Left kidney (tissue), 2 donors: Measurements from ENCODE around the gene CDC45. TPM values are rescaled to one million over a fixed set of nuclear protein-coding genes. Genes with fewer than 3 reads are reported as not detected.

ENCODE experiments used
- DNase-seq: peaks from one replicate; pipeline ENCODE4 v3.0.0-alpha.2; 2013
- polyA plus RNA-seq: library from polyadenylated mRNA; unstranded; fragments of 120-200 nt; gene quantifications from one replicate; pipeline ENCODE4 v1.2.1, GENCODE V29; 2013; ENCODE audit not compliant: insufficient read length

Gene CDC45
- polyA plus RNA-seq, 1 donor = 25.2 TPM

DNA sequence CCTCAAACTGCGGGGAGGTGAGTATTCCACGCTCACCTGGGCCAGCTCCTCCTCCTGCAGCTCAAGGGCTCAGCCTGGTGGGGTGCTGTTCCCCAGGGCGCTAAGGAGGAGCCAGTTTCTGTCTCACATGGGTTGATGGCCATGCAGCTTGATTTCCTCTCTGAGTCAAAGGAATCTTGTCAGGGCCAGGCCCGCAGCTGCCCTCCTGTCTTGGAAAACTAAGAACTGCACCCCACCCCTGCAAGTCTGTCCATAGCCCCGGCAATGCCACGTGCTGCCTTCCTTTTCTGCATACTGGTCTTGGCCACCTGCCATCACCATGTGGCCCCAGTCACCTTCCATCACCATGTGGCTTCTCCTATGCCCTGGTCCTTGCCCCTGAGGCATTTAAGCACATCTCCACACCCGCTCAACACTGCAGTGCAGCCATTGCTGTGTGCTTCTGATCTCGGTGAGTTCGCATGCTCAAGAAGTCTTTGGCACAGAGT, 79.6 kb downstream of the CDC45 start:
- DNase-seq = no peak

DNA sequence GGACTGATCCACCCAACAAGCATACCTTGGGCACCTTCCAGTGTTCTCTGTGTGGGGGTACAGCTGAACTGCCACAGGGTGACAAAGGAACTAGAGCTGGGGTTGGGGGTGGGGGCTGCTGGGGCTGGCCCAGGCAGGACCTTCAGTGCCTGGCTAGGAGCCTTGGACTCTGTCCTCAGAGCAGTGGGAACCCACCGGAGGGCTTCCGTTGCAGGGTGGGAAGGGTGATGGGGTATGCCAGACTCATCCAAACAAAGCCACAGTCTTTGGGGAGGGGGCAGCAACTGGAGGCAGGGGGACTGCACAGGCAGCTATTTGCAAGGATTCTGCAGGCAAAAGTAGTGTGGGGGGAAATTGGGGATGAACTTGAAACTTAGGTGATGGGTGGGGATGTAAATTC, 80.2 kb downstream of the CDC45 start:
- DNase-seq = no peak

DNA sequence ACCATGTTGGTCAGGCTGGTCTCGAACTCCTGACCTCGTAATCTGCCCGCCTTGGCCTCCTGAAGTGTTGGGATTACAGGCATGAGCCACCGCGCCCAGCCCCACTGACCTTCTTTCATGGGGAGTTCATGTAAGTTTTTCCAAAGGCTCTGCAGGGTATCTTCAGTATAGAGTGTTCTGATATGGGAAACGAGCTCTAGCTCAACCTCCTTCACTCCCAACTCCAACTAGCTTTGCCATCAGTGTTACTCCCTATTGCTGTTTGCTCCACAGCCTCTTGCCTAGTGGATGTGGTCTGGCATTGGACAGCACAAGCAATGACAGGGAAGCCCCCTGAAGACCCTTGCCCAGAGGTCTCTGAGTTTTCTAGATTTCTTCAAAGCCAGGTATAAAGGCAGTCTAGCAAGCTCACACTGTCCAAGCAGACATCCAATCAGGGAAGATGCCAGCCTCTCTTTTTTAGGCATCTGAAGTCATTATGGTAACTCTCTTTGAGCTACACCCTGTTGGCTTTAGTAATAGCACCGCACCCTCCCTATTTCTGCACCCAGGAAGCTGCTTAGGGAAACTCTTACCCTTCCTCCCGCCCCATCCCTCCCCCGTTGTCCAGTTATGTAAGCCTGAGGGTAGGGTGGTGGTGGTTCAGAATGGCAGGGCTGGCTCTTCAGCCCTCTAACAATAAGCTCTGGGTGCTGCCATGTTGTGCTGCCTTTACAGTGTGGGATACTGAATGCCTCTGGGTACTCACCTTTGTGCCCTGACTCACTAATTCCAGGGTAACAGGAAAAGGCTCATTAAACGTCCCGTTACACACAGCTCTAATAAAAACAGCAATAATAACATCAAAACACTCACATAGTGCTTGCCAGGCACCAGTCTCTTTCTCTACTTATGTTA, 85.9 kb downstream of the CDC45 start:
- no peak for DNase-seq

DNA sequence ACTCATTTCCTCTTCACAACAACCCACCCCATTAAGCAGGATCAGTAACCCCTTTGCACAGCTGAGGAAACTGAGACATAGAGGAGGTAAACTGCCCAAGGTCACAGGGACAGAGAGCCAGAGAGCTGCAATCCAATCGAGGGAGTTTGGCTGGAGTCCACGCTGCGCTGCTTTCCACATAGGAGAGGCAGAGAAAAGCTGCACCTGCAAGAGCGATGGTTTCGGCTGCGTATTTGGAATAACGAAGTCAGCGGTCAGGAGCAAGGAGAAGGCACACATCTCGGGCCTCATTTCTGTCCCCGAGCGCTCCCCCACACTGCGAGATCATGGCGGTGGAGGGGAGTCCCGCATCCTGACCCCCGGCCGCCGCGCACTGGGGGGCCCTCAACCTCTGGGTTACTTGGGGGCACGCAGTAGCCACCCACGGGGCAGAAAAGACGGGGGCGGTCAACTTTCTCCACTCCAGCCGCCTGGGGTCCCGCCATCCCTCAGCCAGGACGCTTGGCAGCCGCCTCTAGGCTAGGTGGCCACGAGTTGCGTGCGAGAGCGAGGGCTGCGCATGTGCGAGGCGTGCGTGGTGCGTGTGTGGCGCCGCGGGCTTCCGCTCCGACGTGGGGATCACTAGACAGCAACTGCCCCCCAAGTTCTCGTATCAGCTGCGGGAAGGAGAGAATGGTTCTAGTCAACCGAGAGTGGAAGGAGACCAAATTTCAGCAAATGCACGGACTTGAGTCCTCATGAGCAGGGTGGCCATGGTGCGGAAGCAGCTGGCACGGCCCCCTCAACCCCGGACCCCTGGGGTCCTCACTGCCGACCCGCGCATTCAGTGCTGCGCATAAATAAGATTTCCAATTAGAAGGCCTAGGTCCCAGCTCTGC, 86.8 kb downstream of the CDC45 start:
- peak; percentile 6 for DNase-seq

DNA sequence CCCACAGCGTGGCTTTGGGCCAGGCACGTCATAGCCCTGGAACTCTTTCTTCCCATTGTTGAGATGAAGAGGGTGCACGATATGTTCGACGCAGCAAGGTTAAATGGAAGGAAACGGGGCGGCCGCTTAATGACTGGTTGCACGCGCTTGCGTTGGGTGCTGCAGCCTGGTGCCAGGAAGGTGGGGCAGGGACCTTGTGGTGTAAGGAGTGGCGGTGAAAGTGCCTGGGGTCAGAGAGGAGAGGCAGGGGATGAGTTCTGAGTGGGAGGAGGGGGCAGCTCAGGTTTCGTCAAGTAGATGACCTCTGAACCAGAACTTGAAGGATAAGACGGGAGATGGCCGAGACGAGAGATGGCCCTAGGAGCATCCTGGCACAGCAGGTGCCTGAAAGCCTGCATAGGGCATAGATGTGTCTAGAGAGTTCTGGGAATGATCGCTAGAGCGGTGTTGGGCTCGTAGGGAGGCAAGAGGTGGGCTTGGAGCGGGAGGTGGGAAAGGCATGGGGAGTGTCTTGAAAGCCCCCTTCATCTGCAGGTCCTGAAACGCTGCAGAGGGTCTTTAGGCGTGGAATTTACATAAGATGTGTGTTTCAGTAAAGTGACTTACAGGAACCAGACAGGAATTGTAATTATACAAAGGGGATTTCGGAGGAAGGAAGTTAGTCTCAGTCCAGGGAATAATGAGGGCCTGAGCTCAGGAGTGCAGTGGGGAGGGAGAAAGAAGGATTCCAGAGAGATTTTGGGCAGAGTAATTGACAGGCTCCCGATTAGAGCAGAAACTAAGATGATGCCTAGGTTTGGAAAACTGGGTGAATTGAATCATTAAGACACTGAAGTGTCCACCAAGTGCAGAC, 87.7 kb downstream of the CDC45 start:
- DNase-seq = no peak

DNA sequence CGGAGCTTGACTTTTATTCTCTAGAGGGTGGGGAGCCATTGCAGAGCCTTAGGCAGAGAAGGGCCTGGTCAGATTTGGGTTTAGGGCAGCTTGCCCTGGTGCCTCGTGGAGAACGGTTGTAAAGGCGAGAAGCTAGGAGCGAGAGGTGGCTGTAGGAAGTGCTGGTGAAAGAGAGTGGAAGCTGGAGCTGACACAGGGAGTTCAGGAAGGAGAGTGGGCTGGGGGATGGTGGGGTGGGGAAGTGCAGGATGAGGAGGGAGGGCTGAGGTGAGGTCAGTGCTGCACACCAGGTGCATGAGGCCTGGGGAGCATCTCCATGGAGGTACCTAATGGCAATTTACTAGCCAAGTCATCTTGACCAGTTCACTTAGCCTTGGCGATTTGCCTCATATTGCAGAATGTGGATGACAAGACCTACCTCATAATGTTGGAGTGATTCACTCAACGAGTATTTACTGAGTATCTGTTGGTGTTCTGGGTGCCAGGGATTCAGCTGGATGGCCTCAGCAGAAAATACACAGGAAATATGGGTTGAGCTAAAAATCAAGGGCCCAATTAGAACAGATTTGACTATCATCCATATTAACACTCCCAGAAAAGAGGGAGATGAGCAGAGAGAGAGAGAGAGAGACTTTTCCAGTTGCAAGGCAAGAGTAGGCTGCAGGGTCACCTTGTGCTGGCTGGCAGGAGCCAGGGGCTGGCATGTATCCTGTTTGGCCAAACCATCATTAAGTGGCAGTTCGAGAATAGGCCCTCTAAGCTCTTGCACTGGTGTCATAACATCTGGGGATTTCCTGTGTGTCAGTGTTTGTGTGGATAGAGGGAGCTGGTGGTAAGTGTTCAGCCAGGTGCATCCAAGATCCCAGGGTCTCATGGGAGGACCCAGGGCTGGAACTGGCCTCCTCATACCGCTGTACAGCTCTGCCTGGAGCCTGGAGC, 88.9 kb downstream of the CDC45 start:
- no peak for DNase-seq

DNA sequence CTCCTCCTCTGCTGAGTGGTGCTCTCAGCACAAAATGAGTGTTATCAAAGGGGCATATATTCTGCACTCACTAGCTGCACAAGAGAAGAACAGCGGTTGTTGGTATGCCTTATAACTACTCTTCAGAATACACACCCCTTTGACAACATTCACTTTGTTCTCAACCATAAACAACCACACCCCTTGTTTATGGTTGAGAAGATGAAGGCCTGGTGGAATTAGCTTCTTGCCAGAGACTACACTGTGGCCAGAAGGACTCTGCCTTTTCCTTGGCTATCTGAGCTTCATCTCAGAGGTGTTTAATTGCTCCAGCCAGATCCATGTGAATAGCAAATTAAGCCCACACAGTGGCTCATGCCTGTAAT, 89.5 kb downstream of the CDC45 start:
- DNase-seq = no peak

DNA sequence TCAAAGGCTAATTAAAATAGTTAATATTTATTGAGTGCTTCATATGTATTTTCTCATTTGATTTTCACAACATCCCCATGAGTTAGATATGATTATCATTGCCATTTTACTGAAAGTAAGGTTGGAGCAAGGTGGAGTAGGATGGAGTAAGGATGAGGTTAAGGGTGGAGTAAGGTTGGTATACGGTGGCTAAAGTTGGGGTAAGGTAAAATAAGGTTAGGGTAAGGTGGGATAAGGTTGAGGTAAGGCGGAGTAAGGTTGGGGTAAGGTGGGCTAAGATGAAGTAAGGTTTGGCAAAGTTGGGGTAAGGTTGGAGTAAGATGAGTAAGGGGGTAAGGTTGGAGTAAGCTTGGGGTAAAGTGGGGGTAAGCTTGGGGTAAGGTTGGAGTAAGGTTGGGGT, 90.3 kb downstream of the CDC45 start:
- DNase-seq = no peak

Other genes with a start within 250 kb of the CDC45 start
- 6.9 TPM for gene CLTCL1, start 188.2 kb upstream of the CDC45 start, polyA plus RNA-seq
- 34.6 TPM for gene HIRA, start 48.2 kb upstream of the CDC45 start, polyA plus RNA-seq
- gene MRPL40, start 47.4 kb upstream of the CDC45 start, polyA plus RNA-seq = 43.2 TPM
- gene C22orf39, start 32.2 kb upstream of the CDC45 start, polyA plus RNA-seq = 41.1 TPM
- 67.5 TPM for gene UFD1, start 727 bp upstream of the CDC45 start, polyA plus RNA-seq
- gene CLDN5, start 44.5 kb downstream of the CDC45 start, polyA plus RNA-seq = 17.5 TPM
- gene SEPTIN5, start 234.6 kb downstream of the CDC45 start, polyA plus RNA-seq = 32.1 TPM
- 2.9 TPM for gene GP1BB, start 243.6 kb downstream of the CDC45 start, polyA plus RNA-seq